Activated CD4-positive, alpha-beta T cell treated with anti-CD3 and anti-CD28 coated beads, Interleukin-2, amount 10 ng/mL, durations not matched to agents 7 days and 5 days (primary cell): Measurements from ENCODE around the gene NPY4R2. TPM values are rescaled to one million over a fixed set of nuclear protein-coding genes. Genes with fewer than 3 reads are reported as not detected.
"Not testable (repeated sequence)": the region's sequence is repeated elsewhere in the genome, so short reads cannot be mapped to it uniquely, and the experiment has no call there.

Experiments used
- CTCF ChIA-PET: fragments of 350-600 bp; sonication (Branson Sonifier 250); formaldehyde crosslinking; loops from one replicate; lab custom pipeline; 2021; ENCODE audit warnings: antibody characterized with exemption; lab: Charles Lee
- POLR2A ChIA-PET: fragments of 350-600 bp; sonication (Branson Sonifier 250); formaldehyde crosslinking; loops from one replicate; lab custom pipeline; 2021; ENCODE audit warnings: antibody characterized with exemption; lab: Charles Lee
- DNase-seq: peaks from one replicate; pipeline ENCODE4 v3.0.0-alpha.2; 2020
- H3K27ac Mint-ChIP-seq: one replicate; pipeline ENCODE4 v1.8.0; 2021; ENCODE audit warnings: mild to moderate bottlenecking, moderate library complexity, mixed read lengths
- H3K27me3 Mint-ChIP-seq: one replicate; pipeline ENCODE4 v1.8.0; 2021; ENCODE audit warnings: mixed read lengths
- H3K36me3 Mint-ChIP-seq: one replicate; pipeline ENCODE4 v1.8.0; 2021; ENCODE audit warnings: low read depth, mixed read lengths
- H3K4me1 Mint-ChIP-seq: one replicate; pipeline ENCODE4 v1.8.0; 2021; ENCODE audit warnings: mixed read lengths
- H3K4me3 Mint-ChIP-seq: one replicate; pipeline ENCODE4 v1.8.0; 2021; ENCODE audit warnings: mild to moderate bottlenecking, moderate library complexity, mixed read lengths
- H3K9me3 Mint-ChIP-seq: one replicate; pipeline ENCODE4 v1.8.0; 2021; ENCODE audit warnings: mixed read lengths
- total RNA-seq, 2 experiments: library from RNA; stranded (reverse); gene quantifications; one replicate each; pipeline ENCODE4 v1.2.3, GENCODE V29; 2021

The NPY4R2 gene
- not detected for total RNA-seq

- H3K36me3 Mint-ChIP-seq, H3K9me3 Mint-ChIP-seq, DNase-seq, CTCF ChIA-PET, H3K27ac Mint-ChIP-seq, H3K27me3 Mint-ChIP-seq, H3K4me1 Mint-ChIP-seq, POLR2A ChIA-PET, H3K4me3 Mint-ChIP-seq: not testable (repeated sequence)
Measured at GRCh38 chr10:47918475-47918874, at the start of gene NPY4R2. Gene NPY4R2 (plus strand): TSS chr10:47918662. CDS start chr10:47921988, 3,326 bp downstream.

- H3K9me3 Mint-ChIP-seq, POLR2A ChIA-PET, DNase-seq, CTCF ChIA-PET, H3K27ac Mint-ChIP-seq, H3K4me3 Mint-ChIP-seq, H3K4me1 Mint-ChIP-seq, H3K27me3 Mint-ChIP-seq, H3K36me3 Mint-ChIP-seq: not testable (repeated sequence)
Measured at GRCh38 chr10:47870887-47871286, 47.6 kb upstream of the NPY4R2 start.

- H3K36me3 Mint-ChIP-seq, H3K9me3 Mint-ChIP-seq, CTCF ChIA-PET: not testable (repeated sequence)
Measured at GRCh38 chr10:47871485-47872180, 46.8 kb upstream of the NPY4R2 start.

GRCh38 chr10:47872236-47872635, 46.2 kb upstream of the NPY4R2 start:
- H3K36me3 Mint-ChIP-seq, DNase-seq, H3K4me1 Mint-ChIP-seq, H3K9me3 Mint-ChIP-seq, H3K27ac Mint-ChIP-seq, H3K4me3 Mint-ChIP-seq, CTCF ChIA-PET, H3K27me3 Mint-ChIP-seq, POLR2A ChIA-PET: not testable (repeated sequence)

More at GRCh38 chr10:47871485-47872180, 46.8 kb upstream of the NPY4R2 start:
- POLR2A ChIA-PET, H3K4me1 Mint-ChIP-seq, H3K27ac Mint-ChIP-seq, H3K4me3 Mint-ChIP-seq, DNase-seq, H3K27me3 Mint-ChIP-seq: not testable (repeated sequence)

- H3K4me1 Mint-ChIP-seq, POLR2A ChIA-PET, H3K27me3 Mint-ChIP-seq, H3K27ac Mint-ChIP-seq, H3K9me3 Mint-ChIP-seq, H3K36me3 Mint-ChIP-seq, H3K4me3 Mint-ChIP-seq, CTCF ChIA-PET, DNase-seq: not testable (repeated sequence)
Measured at GRCh38 chr10:47884239-47884638, 34.2 kb upstream of the NPY4R2 start.

GRCh38 chr10:47884934-47885333, 33.5 kb upstream of the NPY4R2 start:
- H3K36me3 Mint-ChIP-seq, H3K4me1 Mint-ChIP-seq, POLR2A ChIA-PET, CTCF ChIA-PET, H3K9me3 Mint-ChIP-seq, DNase-seq, H3K27ac Mint-ChIP-seq, H3K4me3 Mint-ChIP-seq, H3K27me3 Mint-ChIP-seq: not testable (repeated sequence)

- H3K4me3 Mint-ChIP-seq, H3K36me3 Mint-ChIP-seq, H3K27ac Mint-ChIP-seq, CTCF ChIA-PET, POLR2A ChIA-PET, H3K9me3 Mint-ChIP-seq, H3K4me1 Mint-ChIP-seq, DNase-seq, H3K27me3 Mint-ChIP-seq: not testable (repeated sequence)
Measured at GRCh38 chr10:47886356-47886755, 32.1 kb upstream of the NPY4R2 start.

GRCh38 chr10:47886827-47887226, 31.6 kb upstream of the NPY4R2 start:
- CTCF ChIA-PET, H3K4me3 Mint-ChIP-seq, H3K27ac Mint-ChIP-seq, POLR2A ChIA-PET, H3K4me1 Mint-ChIP-seq, DNase-seq, H3K36me3 Mint-ChIP-seq, H3K27me3 Mint-ChIP-seq, H3K9me3 Mint-ChIP-seq: not testable (repeated sequence)

GRCh38 chr10:47890737-47891136, 27.7 kb upstream of the NPY4R2 start:
- H3K27ac Mint-ChIP-seq, H3K27me3 Mint-ChIP-seq, H3K9me3 Mint-ChIP-seq, CTCF ChIA-PET, POLR2A ChIA-PET, H3K36me3 Mint-ChIP-seq, H3K4me3 Mint-ChIP-seq, H3K4me1 Mint-ChIP-seq, DNase-seq: not testable (repeated sequence)

GRCh38 chr10:47892494-47893261, 25.8 kb upstream of the NPY4R2 start:
- H3K9me3 Mint-ChIP-seq, H3K36me3 Mint-ChIP-seq, H3K27ac Mint-ChIP-seq, POLR2A ChIA-PET, H3K4me1 Mint-ChIP-seq, H3K27me3 Mint-ChIP-seq, DNase-seq, CTCF ChIA-PET, H3K4me3 Mint-ChIP-seq: not testable (repeated sequence)

GRCh38 chr10:47894571-47894970, 23.9 kb upstream of the NPY4R2 start:
- H3K27me3 Mint-ChIP-seq, DNase-seq, POLR2A ChIA-PET, H3K4me1 Mint-ChIP-seq, CTCF ChIA-PET, H3K27ac Mint-ChIP-seq, H3K4me3 Mint-ChIP-seq, H3K9me3 Mint-ChIP-seq, H3K36me3 Mint-ChIP-seq: not testable (repeated sequence)

- POLR2A ChIA-PET, CTCF ChIA-PET, DNase-seq, H3K9me3 Mint-ChIP-seq, H3K27ac Mint-ChIP-seq, H3K4me1 Mint-ChIP-seq, H3K27me3 Mint-ChIP-seq, H3K36me3 Mint-ChIP-seq, H3K4me3 Mint-ChIP-seq: not testable (repeated sequence)
Measured at GRCh38 chr10:47897813-47898212, 20.6 kb upstream of the NPY4R2 start.

- CTCF ChIA-PET, DNase-seq, H3K4me3 Mint-ChIP-seq, H3K36me3 Mint-ChIP-seq, H3K4me1 Mint-ChIP-seq, H3K9me3 Mint-ChIP-seq, H3K27ac Mint-ChIP-seq, POLR2A ChIA-PET, H3K27me3 Mint-ChIP-seq: not testable (repeated sequence)
Measured at GRCh38 chr10:47909333-47909732, 9.1 kb upstream of the NPY4R2 start.

GRCh38 chr10:47910486-47910885, 8.0 kb upstream of the NPY4R2 start:
- CTCF ChIA-PET, H3K4me1 Mint-ChIP-seq, H3K4me3 Mint-ChIP-seq, H3K27me3 Mint-ChIP-seq, POLR2A ChIA-PET, H3K27ac Mint-ChIP-seq, H3K36me3 Mint-ChIP-seq, DNase-seq, H3K9me3 Mint-ChIP-seq: not testable (repeated sequence)
